Tibial artery (tissue), 4 donors: Measurements from ENCODE around the gene GBF1.

Experiments
- DNase-seq, 2 donors: peaks; one replicate each; pipeline ENCODE4 v3.0.0-alpha.2; 2019
- H3K27ac ChIP-seq, 2 donors: fragments of 200-600 bp; sonication (generic) in 1 of 2; 1 replicate in 1 of 2; 2 replicates in 1 of 2; pipeline ENCODE4 v1.5.1; 2018 to 2019; ENCODE audit warnings: mild to moderate bottlenecking in 1 of 2
- H3K27me3 ChIP-seq, 2 donors: fragments of 200-600 bp; sonication (generic) in 1 of 2; one replicate each; pipeline versions ENCODE4 v1.5.1 to v1.6.0; 2016 to 2019
- H3K36me3 ChIP-seq, 3 donors: fragments of 200-600 bp; sonication (generic) in 2 of 3; one replicate each; pipeline ENCODE4 v1.5.1; 2016 to 2019; ENCODE audit warnings: mild to moderate bottlenecking in 2 of 3
- H3K4me1 ChIP-seq, 4 donors: fragments of 200-600 bp; sonication (generic) in 2 of 4; 1 replicate in 3 of 4; 2 replicates in 1 of 4; pipeline ENCODE4 v1.5.1; 2016 to 2019
- H3K4me3 ChIP-seq, 2 donors: fragments of 200-600 bp; sonication (generic) in 1 of 2; 1 replicate in 1 of 2; 2 replicates in 1 of 2; pipeline ENCODE4 v1.5.1; 2018 to 2019; ENCODE audit warnings: mild to moderate bottlenecking in 2 of 2
- H3K9me3 ChIP-seq, 3 donors: fragments of 200-600 bp; sonication (generic) in 1 of 3; one replicate each; pipeline ENCODE4 v1.5.1; 2016 to 2019
- intact Hi-C: fragments of 100-400 bp; cut with DNase I; formaldehyde crosslinking; loops from one replicate; pipeline ENCODE4 v1.15.0; 2023; ENCODE audit warnings: low total_unique reads
- TF ChIP-seq, protein P1 (sequence below), 2 experiments: fragments of 200-600 bp in 1 of 2; fragments of 450-650 bp in 1 of 2; IDR thresholded peaks; one replicate each; pipeline ENCODE4 v1.5.1; 2017 to 2019; ENCODE audit warnings: antibody characterized with exemption in 2 of 2, mild to moderate bottlenecking in 1 of 2, moderate library complexity in 1 of 2

The GBF1 gene

GRCh38 chr10:102235598-102235920 lies 9.8 kb upstream of the GBF1 start:
- DNase-seq, result no peak
- H3K36me3 ChIP-seq, result no peaks in the 10 kb centered on the region
- no peak overlapping the region for H3K4me3 ChIP-seq
- H3K4me1 ChIP-seq, result peaks cover 0 to 18% (median 16%) of the 10 kb centered on the region in 4 donors
- intact Hi-C loops, result no loop called here
- TF ChIP-seq, protein P1, sequence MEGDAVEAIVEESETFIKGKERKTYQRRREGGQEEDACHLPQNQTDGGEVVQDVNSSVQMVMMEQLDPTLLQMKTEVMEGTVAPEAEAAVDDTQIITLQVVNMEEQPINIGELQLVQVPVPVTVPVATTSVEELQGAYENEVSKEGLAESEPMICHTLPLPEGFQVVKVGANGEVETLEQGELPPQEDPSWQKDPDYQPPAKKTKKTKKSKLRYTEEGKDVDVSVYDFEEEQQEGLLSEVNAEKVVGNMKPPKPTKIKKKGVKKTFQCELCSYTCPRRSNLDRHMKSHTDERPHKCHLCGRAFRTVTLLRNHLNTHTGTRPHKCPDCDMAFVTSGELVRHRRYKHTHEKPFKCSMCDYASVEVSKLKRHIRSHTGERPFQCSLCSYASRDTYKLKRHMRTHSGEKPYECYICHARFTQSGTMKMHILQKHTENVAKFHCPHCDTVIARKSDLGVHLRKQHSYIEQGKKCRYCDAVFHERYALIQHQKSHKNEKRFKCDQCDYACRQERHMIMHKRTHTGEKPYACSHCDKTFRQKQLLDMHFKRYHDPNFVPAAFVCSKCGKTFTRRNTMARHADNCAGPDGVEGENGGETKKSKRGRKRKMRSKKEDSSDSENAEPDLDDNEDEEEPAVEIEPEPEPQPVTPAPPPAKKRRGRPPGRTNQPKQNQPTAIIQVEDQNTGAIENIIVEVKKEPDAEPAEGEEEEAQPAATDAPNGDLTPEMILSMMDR (IDR thresholded peaks at IDR 0.05), result no peak
- H3K9me3 ChIP-seq, result no peaks in the 10 kb centered on the region
- peaks cover 3 to 49% of the 10 kb centered on the region in 2 donors for H3K27me3 ChIP-seq
- H3K27ac ChIP-seq, result no peak overlapping the region

DNA sequence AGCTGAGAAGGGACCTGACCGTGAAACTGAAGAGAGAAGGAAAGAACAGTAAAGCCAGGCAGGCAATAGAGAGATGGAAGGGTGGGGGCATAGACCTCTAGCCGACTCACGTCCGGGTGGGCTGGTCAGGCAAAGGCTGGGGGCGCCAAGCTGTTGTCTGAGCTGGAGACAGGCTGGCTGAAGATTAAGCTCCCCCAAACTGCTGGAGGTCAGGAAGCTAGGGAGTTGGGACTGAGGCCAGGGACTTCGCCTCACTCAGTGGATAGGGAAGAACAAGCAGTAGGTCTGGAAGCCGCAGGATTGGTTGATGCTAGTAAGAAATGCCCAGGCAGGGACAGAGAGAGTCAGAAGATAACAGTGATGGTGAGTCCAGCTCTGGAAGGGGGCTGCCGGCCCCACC lies 9.3 kb upstream of the GBF1 start:
- intact Hi-C loops, result no loop called here
- Histone ChIP-seq H3K4me1 (peaks cover 0 to 18% (median 15%) of the 10 kb centered on the region in 4 donors), H3K27me3 (peaks cover 3 to 45% of the 10 kb centered on the region in 2 donors), H3K9me3 (no peaks in the 10 kb centered on the region), H3K36me3 (no peaks in the 10 kb centered on the region), H3K27ac (no peak overlapping the region), H3K4me3 (no peak overlapping the region)
- no peak for DNase-seq
- TF ChIP-seq, protein P1 (IDR thresholded peaks at IDR 0.05), result no peak

- TF ChIP-seq, protein P1 (IDR thresholded peaks at IDR 0.05), result no peak
Observed at GRCh38 chr10:102237711-102238252, 7.5 kb upstream of the GBF1 start.

DNA sequence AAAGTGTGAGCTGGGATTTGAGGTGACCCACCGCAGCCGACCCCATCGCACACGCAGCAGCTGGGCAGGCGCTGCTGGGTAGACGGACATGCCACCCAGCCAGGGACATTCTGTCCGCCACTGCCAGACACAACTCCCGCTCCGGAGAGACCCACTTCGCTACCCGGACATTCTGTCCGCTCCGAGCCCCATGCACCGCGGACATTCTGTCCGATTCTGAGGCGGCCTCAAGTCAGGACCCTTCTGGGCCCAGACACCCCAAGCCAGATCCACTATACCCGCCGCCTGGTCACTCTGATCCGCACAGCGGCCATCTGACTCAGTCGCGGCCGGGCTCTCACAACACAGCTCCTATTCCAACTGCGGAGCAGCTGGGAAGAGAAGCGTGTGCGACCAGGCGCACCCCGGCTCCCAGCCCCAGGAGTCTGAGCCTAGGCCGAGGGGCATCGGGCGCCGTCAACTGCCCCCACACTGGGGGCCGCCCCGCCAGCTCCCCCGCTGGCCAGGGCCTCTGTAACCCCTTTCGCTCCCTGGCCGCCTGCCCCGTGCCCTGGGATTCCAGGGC lies 4.8 kb upstream of the GBF1 start:
- peak overlapping the region; percentile 1 to 12 for H3K27ac ChIP-seq
- H3K4me3 ChIP-seq, result peak overlapping the region; percentile 55 to 64
- TF ChIP-seq, protein P1 (IDR thresholded peaks at IDR 0.05), result no peak
- H3K36me3 ChIP-seq, result no peaks in the 10 kb centered on the region
- DNase-seq, result no peak
- no peaks in the 10 kb centered on the region for H3K9me3 ChIP-seq
- peaks cover 0 to 30% (median 19%) of the 10 kb centered on the region in 4 donors for H3K4me1 ChIP-seq
- intact Hi-C loops, result no loop called here
- H3K27me3 ChIP-seq, result peaks cover 0 to 3% of the 10 kb centered on the region in 2 donors

More at GRCh38 chr10:102237711-102238252, 7.5 kb upstream of the GBF1 start:
- H3K9me3 ChIP-seq, result no peaks in the 10 kb centered on the region
- H3K4me3 ChIP-seq, result no peak overlapping the region
- intact Hi-C loops, result no loop called here
- H3K27me3 ChIP-seq, result peaks cover 0 to 27% of the 10 kb centered on the region in 2 donors
- no peak for DNase-seq
- H3K4me1 ChIP-seq, result peaks cover 0 to 25% (median 16%) of the 10 kb centered on the region in 4 donors
- no peaks in the 10 kb centered on the region for H3K36me3 ChIP-seq
- H3K27ac ChIP-seq, result no peak overlapping the region

GRCh38 chr10:102241032-102241443 lies 4.3 kb upstream of the GBF1 start:
- H3K27me3 ChIP-seq, result peaks cover 0 to 2% of the 10 kb centered on the region in 2 donors
- TF ChIP-seq, protein P1 (IDR thresholded peaks at IDR 0.05), result no peak
- no peak for DNase-seq
- H3K4me3 ChIP-seq, result peak overlapping the region; percentile 55 to 64
- no peaks in the 10 kb centered on the region for H3K9me3 ChIP-seq
- no peaks in the 10 kb centered on the region for H3K36me3 ChIP-seq
- intact Hi-C loops, result no loop called here
- peak overlapping the region; percentile 1 to 12 for H3K27ac ChIP-seq
- H3K4me1 ChIP-seq, result peaks cover 0 to 32% (median 20%) of the 10 kb centered on the region in 4 donors
